WI38 (cell line): ENCODE data around the gene CCDC40.

Experiments used
- H3K4me3 ChIP-seq: 2 replicates; pipeline ENCODE4 v1.5.1; 2011; ENCODE audit warnings: low read depth, mild to moderate bottlenecking, control low read depth, low read length
- TF ChIP-seq, protein P1 (sequence below): IDR thresholded peaks from 2 replicates; pipeline ENCODE4 v1.5.1; 2012; ENCODE audit warnings: low read depth, mild to moderate bottlenecking, control low read depth, low read length

The CCDC40 gene

DNA sequence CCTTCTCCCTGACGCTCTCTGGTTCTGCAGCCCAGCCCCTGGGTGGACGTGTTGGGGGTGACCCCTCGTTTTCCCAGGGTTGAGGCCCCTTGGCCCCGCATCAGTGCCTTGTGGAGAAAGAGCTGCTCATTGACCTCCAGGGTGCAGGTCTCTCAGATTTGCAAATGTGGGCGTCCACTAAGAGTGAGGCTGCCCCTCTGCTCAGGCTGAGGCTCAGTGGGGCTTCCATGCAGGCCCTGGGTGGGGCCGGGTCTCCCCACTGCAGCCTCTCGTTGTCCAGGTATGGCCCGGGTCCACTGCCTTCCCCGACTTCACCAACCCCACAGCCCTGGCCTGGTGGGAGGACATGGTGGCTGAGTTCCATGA lies 74.0 kb downstream of the CCDC40 start:
- TF ChIP-seq, protein P1, sequence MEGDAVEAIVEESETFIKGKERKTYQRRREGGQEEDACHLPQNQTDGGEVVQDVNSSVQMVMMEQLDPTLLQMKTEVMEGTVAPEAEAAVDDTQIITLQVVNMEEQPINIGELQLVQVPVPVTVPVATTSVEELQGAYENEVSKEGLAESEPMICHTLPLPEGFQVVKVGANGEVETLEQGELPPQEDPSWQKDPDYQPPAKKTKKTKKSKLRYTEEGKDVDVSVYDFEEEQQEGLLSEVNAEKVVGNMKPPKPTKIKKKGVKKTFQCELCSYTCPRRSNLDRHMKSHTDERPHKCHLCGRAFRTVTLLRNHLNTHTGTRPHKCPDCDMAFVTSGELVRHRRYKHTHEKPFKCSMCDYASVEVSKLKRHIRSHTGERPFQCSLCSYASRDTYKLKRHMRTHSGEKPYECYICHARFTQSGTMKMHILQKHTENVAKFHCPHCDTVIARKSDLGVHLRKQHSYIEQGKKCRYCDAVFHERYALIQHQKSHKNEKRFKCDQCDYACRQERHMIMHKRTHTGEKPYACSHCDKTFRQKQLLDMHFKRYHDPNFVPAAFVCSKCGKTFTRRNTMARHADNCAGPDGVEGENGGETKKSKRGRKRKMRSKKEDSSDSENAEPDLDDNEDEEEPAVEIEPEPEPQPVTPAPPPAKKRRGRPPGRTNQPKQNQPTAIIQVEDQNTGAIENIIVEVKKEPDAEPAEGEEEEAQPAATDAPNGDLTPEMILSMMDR: no peak
- H3K4me3 ChIP-seq: no peak overlapping the region

DNA sequence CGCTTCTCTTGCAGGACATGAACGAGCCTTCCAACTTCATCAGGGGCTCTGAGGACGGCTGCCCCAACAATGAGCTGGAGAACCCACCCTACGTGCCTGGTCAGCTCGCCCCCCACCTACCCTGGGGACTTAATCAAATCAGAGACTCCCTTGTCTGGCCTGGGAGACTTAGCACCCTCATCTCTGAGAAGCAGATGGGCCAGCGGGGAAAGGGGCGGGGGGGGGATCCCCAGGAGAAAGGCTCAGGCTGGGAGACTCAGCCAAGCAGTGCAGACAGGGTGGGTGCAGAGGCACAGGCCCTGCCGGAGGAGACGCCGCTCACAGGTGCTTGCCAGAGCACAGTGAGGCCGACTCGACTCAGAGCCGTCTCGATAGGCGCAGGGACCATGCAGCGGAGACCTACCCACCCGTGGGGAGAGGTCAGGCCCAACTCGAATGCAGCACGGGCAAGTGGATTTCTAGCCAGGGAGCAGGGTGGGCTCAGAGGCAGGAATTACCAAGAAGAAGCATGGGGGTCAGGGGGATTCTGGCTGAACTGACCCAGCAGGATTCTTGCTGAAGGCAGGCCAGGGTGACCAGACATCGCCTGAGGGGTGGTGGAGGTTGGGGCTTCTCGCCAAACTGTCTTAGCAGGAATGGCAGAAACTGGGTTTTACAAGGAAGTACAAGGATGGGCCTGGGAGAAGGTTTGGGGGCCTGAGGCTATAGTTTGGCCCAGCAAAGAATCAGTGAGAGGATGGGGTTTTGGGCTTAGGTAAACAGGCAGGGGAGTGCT lies 74.7 kb downstream of the CCDC40 start:
- H3K4me3 ChIP-seq: no peak overlapping the region
- TF ChIP-seq, protein P1: no peak

DNA sequence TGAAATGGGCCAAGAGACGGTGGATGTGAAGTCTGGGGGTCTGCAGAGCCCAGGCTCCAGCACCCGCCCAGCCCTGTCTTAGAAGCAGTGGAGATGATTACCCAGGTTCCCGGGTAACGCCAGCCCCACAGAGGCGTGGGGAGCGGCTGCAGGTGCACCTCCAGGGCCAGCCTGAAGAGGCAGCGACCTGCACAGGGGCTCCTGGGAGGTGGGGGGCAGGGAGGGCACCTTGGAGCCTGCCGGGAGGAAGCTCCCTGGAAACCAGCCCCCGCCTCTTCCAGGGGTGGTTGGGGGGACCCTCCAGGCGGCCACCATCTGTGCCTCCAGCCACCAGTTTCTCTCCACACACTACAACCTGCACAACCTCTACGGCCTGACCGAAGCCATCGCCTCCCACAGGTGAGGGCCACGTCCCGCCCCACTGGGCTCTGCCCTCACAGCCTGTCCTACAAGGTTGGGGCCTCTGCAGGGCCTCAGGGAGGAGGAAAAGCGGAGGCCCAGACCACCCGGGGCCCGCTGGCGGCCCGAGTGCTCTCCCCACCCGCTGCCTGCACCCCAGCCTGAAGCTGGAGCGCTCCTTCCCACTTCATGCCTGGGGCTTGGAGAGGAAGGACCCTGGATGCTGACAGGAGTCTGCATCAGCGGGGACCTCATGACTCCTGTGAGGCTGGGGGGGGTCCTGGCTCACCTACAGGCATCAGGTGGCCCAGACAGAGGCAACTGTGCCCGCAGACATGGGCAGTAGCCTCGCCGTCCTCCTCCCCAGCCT lies 75.4 kb downstream of the CCDC40 start:
- no peak overlapping the region for H3K4me3 ChIP-seq
- TF ChIP-seq, protein P1: no peak

DNA sequence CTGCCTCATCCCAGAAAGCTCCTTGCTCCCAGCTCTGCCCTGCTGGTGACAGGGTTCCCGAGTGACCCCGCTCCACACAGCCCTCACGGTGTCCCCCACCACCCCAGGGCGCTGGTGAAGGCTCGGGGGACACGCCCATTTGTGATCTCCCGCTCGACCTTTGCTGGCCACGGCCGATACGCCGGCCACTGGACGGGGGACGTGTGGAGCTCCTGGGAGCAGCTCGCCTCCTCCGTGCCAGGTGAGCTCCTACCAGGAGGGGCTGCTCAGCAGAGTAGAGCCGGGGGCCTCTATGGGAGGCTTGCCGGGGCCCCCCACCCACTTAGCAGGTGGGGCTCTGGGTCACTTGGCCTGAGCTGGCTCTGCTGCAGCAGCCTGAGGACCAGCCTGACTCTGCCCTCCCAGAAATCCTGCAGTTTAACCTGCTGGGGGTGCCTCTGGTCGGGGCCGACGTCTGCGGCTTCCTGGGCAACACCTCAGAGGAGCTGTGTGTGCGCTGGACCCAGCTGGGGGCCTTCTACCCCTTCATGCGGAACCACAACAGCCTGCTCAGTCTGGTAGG lies 76.1 kb downstream of the CCDC40 start:
- no peak overlapping the region for H3K4me3 ChIP-seq

DNA sequence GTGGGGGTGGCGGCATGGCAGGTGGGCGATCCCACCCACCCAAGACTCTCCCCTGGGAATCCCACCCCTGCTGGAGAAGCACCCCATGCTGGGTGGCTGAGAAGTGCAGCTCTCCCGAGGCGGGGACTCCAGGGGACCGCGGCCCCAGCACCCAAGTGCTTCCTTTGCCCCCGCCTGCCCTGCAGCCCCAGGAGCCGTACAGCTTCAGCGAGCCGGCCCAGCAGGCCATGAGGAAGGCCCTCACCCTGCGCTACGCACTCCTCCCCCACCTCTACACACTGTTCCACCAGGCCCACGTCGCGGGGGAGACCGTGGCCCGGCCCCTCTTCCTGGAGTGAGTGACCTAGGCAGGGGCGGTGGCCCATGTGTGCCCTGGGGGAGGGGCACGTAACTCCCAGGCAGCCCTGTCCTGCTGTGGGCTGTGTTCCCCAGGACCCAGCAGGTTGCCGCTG lies 76.6 kb downstream of the CCDC40 start:
- TF ChIP-seq, protein P1: no peak
- H3K4me3 ChIP-seq: no peak overlapping the region

More for the DNA sequence above, 76.1 kb downstream of the CCDC40 start:
- TF ChIP-seq, protein P1: no peak

DNA sequence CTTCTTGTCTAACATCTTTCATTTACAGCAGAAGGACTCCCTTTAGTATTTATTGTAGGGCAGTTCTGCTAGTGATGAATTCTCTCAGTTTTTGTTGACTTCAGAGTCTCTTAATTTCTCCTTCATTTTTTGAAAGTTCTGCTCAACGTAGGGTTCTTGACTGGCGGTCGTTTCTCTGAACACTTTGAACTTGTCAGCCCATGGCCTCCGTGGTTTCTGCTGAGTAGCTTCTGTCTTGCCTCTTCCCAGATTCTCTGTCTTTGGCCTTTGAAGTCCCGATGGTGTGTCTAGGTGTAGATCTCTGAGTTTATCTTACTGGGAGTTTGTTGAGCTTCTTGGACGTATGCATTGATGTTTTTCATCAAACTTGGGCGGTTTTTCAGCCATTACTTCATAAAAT lies 78.3 kb downstream of the CCDC40 start:
- TF ChIP-seq, protein P1: no peak

DNA sequence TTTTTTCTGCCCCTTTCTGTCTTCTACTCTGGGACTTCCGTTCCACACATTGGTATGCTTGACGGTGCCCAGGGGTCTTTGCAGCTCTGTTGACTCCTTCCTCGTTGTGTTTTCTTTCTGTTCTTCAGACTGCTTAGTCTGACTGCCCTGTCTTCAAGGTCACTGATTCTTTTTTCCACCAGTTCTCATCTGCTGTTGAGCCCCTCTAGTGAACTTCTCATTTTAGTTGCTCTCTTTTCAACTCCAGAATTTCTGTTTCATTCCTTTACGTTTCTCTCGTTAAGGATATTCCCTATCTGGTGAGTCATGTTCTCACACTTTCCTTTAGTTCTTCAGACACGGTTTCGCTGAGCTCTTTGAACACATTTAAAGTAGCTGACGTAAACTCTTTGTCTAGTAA lies 78.7 kb downstream of the CCDC40 start:
- TF ChIP-seq, protein P1: no peak
- H3K4me3 ChIP-seq: no peak overlapping the region

More for the DNA sequence above, 78.3 kb downstream of the CCDC40 start:
- no peak overlapping the region for H3K4me3 ChIP-seq
